Calu3 (cell line): ENCODE results near the gene SMU1. TPM values are rescaled to one million over a fixed set of nuclear protein-coding genes. Genes with fewer than 3 reads are reported as not detected.
"Not testable (repeated sequence)": the region's sequence is repeated elsewhere in the genome, so short reads cannot be mapped to it uniquely, and the experiment has no call there.

Experiments used
- BruUV-seq: library from RNA; stranded (reverse); fragments of 400-500 nt; replicated peaks from 2 replicates; lab custom pipeline; 2021; lab: Mats Ljungman, UMichigan
- CTCF ChIA-PET: fragments of 300-600 bp; sonication (Branson Sonifier 250); formaldehyde crosslinking; loops from one replicate; lab custom pipeline; 2022; ENCODE audit warnings: antibody characterized with exemption; lab: Charles Lee
- DNase-seq: peaks from one replicate; pipeline ENCODE4 v3.0.0; 2022
- H3K27ac Mint-ChIP-seq: one replicate; pipeline ENCODE4 v1.8.0; 2022; ENCODE audit warnings: mixed read lengths; ENCODE audit not compliant: unreplicated experiment
- H3K27me3 Mint-ChIP-seq: one replicate; pipeline ENCODE4 v1.8.0; 2022; ENCODE audit warnings: mixed read lengths; ENCODE audit not compliant: unreplicated experiment
- H3K36me3 Mint-ChIP-seq: one replicate; pipeline ENCODE4 v1.8.0; 2022; ENCODE audit warnings: mild to moderate bottlenecking, moderate library complexity, mixed read lengths; ENCODE audit not compliant: insufficient read depth, unreplicated experiment
- H3K4me1 Mint-ChIP-seq: one replicate; pipeline ENCODE4 v1.8.0; 2022; ENCODE audit warnings: mild to moderate bottlenecking, low read depth, mixed read lengths; ENCODE audit not compliant: unreplicated experiment
- H3K4me3 Mint-ChIP-seq: one replicate; pipeline ENCODE4 v1.8.0; 2022; ENCODE audit warnings: mild to moderate bottlenecking, low read depth, moderate library complexity, mixed read lengths; ENCODE audit not compliant: unreplicated experiment
- H3K9me3 Mint-ChIP-seq: one replicate; pipeline ENCODE4 v1.8.0; 2022; ENCODE audit warnings: low read depth, mixed read lengths; ENCODE audit not compliant: unreplicated experiment
- CTCF ChIP-seq: fragments of 200-600 bp; IDR thresholded peaks from one replicate; pipeline ENCODE4 v1.8.0; 2022; ENCODE audit warnings: antibody characterized with exemption; ENCODE audit not compliant: unreplicated experiment
- intact Hi-C: fragments of 100-400 bp; cut with micrococcal nuclease; formaldehyde crosslinking; loops from one replicate; pipeline ENCODE4 v1.10.0; 2022; ENCODE audit not compliant: unreplicated experiment
- total RNA-seq: library from RNA; stranded (reverse); gene quantifications from 2 replicates; pipeline ENCODE4 v1.2.3, GENCODE V29; 2022

SMU1 gene
- total RNA-seq, 1 experiment from 2014 or later: 12.3 TPM

GRCh38 chr9:33092634-33093033 is 16.2 kb upstream of the SMU1 start:
- intact Hi-C loops: no loop called here
- CTCF ChIA-PET: no interaction called here

GRCh38 chr9:33085672-33086071 is 9.2 kb upstream of the SMU1 start:
- H3K4me1 Mint-ChIP-seq, CTCF ChIA-PET, H3K4me3 Mint-ChIP-seq, H3K27me3 Mint-ChIP-seq, H3K9me3 Mint-ChIP-seq, H3K27ac Mint-ChIP-seq, H3K36me3 Mint-ChIP-seq, BruUV-seq, DNase-seq, intact Hi-C loops: not testable (repeated sequence)

More at GRCh38 chr9:33092634-33093033, 16.2 kb upstream of the SMU1 start:
- BruUV-seq: no TSS peak
- H3K36me3 Mint-ChIP-seq: no peaks in the 10 kb centered on the region
- H3K4me3 Mint-ChIP-seq: no peak overlapping the region
- no peaks in the 10 kb centered on the region for H3K9me3 Mint-ChIP-seq
- DNase-seq: no peak
- no peak for TF ChIP-seq CTCF
- no peaks in the 10 kb centered on the region for H3K27me3 Mint-ChIP-seq
- no peak overlapping the region for H3K27ac Mint-ChIP-seq
- no peaks in the 10 kb centered on the region for H3K4me1 Mint-ChIP-seq

- BruUV-seq: no TSS peak
- H3K27ac Mint-ChIP-seq: no peak overlapping the region
- intact Hi-C loops: loop anchor here (5.0 kb wide), 1 partner anchor 80 kb away; no protein-coding TSS in a partner anchor
These were observed 6.3 kb upstream of the SMU1 start for GRCh38 chr9:33082538-33083326.

GRCh38 chr9:33082128-33082527 is 5.7 kb upstream of the SMU1 start:
- CTCF ChIA-PET: no interaction called here
- H3K27ac Mint-ChIP-seq: no peak overlapping the region
- H3K4me1 Mint-ChIP-seq: no peaks in the 10 kb centered on the region
- H3K4me3 Mint-ChIP-seq: no peak overlapping the region
- no peak for DNase-seq
- H3K27me3 Mint-ChIP-seq: no peaks in the 10 kb centered on the region
- H3K36me3 Mint-ChIP-seq: no peaks in the 10 kb centered on the region
- TF ChIP-seq CTCF: no peak
- no TSS peak for BruUV-seq
- intact Hi-C loops: loop anchor here (5.0 kb wide), 1 partner anchor 80 kb away; no protein-coding TSS in a partner anchor
- H3K9me3 Mint-ChIP-seq: no peaks in the 10 kb centered on the region

More at GRCh38 chr9:33082538-33083326, 6.3 kb upstream of the SMU1 start:
- no peak for TF ChIP-seq CTCF
- Mint-ChIP-seq H3K9me3 (no peaks in the 10 kb centered on the region), H3K4me3 (no peak overlapping the region), H3K4me1 (no peaks in the 10 kb centered on the region), H3K36me3 (no peaks in the 10 kb centered on the region), H3K27me3 (no peaks in the 10 kb centered on the region)
- no peak for DNase-seq
- CTCF ChIA-PET: no interaction called here
